Type B pancreatic cell (in vitro differentiated cells): ENCODE measurements around the gene CDK14. TPM values are rescaled to one million over a fixed set of nuclear protein-coding genes. Genes with fewer than 3 reads are reported as not detected.

Source experiments
- DNase-seq: peaks from one replicate; pipeline ENCODE4 v3.0.0; 2021; ENCODE audit warnings: mixed read lengths; ENCODE audit not compliant: unreplicated experiment; ENCODE audit errors: extremely low spot score
- H3K27ac Mint-ChIP-seq: 2 replicates; pipeline ENCODE4 v1.8.0; 2021; ENCODE audit warnings: mild to moderate bottlenecking, mixed read lengths
- H3K27me3 Mint-ChIP-seq: 2 replicates; pipeline ENCODE4 v1.8.0; 2021; ENCODE audit warnings: mixed read lengths
- H3K36me3 Mint-ChIP-seq: 2 replicates; pipeline ENCODE4 v1.8.0; 2021; ENCODE audit warnings: mixed read lengths
- H3K4me1 Mint-ChIP-seq: one replicate; pipeline ENCODE4 v1.8.0; 2021; ENCODE audit warnings: mixed read lengths; ENCODE audit not compliant: unreplicated experiment
- H3K4me3 Mint-ChIP-seq: 2 replicates; pipeline ENCODE4 v1.8.0; 2021; ENCODE audit warnings: mild to moderate bottlenecking, mixed read lengths
- H3K9me3 Mint-ChIP-seq: 2 replicates; pipeline ENCODE4 v1.8.0; 2021; ENCODE audit warnings: mixed read lengths
- total RNA-seq: library from RNA; stranded (reverse); gene quantifications from 2 replicates; pipeline ENCODE4 v1.2.1, GENCODE V29; 2021; ENCODE audit warnings: low replicate concordance
- TF ChIP-seq, protein P1 (sequence below): fragments of 200-600 bp; sonication (generic); conservative IDR thresholded peaks from 2 replicates; pipeline ENCODE4 v1.5.0; 2021; ENCODE audit warnings: antibody characterized with exemption, mild to moderate bottlenecking

The CDK14 gene
- total RNA-seq, 1 donor from 2014 or later: 43.5 TPM

DNA sequence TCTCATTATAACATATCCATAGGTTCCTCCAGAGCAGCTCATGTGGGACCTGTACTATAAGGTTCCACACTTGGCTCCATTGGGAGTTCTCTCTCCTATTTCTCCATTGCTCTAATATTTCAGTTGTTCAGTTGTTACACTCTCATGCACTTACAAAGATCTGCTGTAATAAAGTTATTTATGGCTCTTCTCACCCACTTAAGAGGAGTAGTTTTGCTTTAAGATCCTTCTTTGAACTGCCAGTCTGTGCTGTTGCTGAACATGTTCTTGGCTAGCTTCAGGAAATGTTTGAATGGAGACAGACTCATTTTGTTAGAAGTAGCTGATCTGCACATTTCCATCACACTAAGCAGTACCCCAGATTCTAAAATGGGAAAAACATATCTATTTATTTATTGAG lies 250.1 kb downstream of the CDK14 start:
- no peak for DNase-seq
- TF ChIP-seq, protein P1, sequence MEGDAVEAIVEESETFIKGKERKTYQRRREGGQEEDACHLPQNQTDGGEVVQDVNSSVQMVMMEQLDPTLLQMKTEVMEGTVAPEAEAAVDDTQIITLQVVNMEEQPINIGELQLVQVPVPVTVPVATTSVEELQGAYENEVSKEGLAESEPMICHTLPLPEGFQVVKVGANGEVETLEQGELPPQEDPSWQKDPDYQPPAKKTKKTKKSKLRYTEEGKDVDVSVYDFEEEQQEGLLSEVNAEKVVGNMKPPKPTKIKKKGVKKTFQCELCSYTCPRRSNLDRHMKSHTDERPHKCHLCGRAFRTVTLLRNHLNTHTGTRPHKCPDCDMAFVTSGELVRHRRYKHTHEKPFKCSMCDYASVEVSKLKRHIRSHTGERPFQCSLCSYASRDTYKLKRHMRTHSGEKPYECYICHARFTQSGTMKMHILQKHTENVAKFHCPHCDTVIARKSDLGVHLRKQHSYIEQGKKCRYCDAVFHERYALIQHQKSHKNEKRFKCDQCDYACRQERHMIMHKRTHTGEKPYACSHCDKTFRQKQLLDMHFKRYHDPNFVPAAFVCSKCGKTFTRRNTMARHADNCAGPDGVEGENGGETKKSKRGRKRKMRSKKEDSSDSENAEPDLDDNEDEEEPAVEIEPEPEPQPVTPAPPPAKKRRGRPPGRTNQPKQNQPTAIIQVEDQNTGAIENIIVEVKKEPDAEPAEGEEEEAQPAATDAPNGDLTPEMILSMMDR: no peak
- H3K4me1 Mint-ChIP-seq: peaks cover 11% of the 10 kb centered on the region
- H3K36me3 Mint-ChIP-seq: no peaks in the 10 kb centered on the region
- no peaks in the 10 kb centered on the region for H3K27me3 Mint-ChIP-seq
- no peaks in the 10 kb centered on the region for H3K9me3 Mint-ChIP-seq
- no peak overlapping the region for H3K4me3 Mint-ChIP-seq
- no peak overlapping the region for H3K27ac Mint-ChIP-seq

DNA sequence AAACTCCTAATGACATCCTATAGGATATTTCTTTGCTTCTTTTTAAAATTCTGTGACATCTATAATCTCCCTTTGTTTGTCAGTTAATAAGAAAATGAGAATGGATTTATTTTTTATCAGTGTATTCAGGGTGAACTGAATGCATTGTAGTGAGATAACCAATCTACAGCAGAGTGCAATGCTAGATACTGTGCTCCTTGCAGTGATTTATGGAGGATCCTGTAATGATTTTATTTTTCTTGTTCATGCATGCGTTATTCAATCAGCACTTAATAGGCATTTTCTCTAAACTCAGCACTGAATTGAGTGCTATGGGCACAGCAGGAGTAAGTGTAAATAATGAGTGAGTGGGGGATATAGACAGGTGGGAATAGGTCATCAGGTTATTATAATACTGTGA lies 253.9 kb downstream of the CDK14 start:
- Mint-ChIP-seq H3K27ac (no peak overlapping the region), H3K4me1 (peaks cover 11% of the 10 kb centered on the region), H3K4me3 (no peak overlapping the region), H3K27me3 (no peaks in the 10 kb centered on the region), H3K36me3 (no peaks in the 10 kb centered on the region), H3K9me3 (no peaks in the 10 kb centered on the region)
- no peak for DNase-seq
- TF ChIP-seq, protein P1: no peak

DNA sequence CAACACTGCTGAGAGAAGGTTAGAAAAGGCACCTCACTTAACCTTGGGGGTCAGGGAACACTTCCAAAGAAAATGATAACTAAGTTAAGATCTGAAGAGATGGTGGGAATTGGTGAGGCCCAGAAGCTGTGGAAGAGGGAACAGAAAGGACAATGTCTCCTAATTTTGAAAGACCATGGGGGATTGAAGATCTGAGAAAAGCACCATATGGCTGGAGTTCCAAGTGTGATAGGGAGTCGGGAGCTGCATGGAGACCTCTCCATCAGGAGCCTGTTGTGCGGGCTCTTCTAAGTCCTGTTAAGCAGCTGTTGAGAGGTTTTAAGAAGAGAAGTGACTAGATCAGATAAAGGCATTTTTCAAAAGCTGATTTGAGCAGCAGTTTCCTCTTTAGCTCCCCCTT lies 254.3 kb downstream of the CDK14 start:
- no peak for DNase-seq
- H3K4me3 Mint-ChIP-seq: no peak overlapping the region
- no peaks in the 10 kb centered on the region for H3K9me3 Mint-ChIP-seq
- H3K27me3 Mint-ChIP-seq: no peaks in the 10 kb centered on the region
- no peaks in the 10 kb centered on the region for H3K36me3 Mint-ChIP-seq
- no peak overlapping the region for H3K27ac Mint-ChIP-seq
- TF ChIP-seq, protein P1: no peak
- H3K4me1 Mint-ChIP-seq: peaks cover 11% of the 10 kb centered on the region

DNA sequence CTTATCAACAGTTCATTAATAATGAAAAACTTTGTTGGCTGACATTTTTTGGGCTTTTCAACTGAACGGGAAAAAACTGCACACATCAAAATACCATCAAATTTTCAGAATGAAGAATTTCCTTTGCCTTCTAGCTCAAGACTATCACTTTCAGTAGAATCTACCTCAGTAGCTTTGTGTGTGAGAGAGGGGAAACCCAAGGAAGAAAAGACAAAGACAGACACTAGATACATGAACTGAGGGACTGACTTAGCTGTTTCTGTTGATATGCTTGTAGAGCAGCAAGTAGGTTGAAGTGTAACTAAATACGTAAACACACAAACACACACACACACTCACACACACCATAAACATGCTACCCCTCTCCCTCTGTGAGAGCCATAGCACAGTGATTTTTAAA lies 257.1 kb downstream of the CDK14 start:
- no peaks in the 10 kb centered on the region for H3K27me3 Mint-ChIP-seq
- peaks cover 11% of the 10 kb centered on the region for H3K4me1 Mint-ChIP-seq
- TF ChIP-seq, protein P1: no peak
- DNase-seq: no peak
- H3K27ac Mint-ChIP-seq: no peak overlapping the region
- H3K9me3 Mint-ChIP-seq: no peaks in the 10 kb centered on the region
- H3K36me3 Mint-ChIP-seq: no peaks in the 10 kb centered on the region
- H3K4me3 Mint-ChIP-seq: no peak overlapping the region

DNA sequence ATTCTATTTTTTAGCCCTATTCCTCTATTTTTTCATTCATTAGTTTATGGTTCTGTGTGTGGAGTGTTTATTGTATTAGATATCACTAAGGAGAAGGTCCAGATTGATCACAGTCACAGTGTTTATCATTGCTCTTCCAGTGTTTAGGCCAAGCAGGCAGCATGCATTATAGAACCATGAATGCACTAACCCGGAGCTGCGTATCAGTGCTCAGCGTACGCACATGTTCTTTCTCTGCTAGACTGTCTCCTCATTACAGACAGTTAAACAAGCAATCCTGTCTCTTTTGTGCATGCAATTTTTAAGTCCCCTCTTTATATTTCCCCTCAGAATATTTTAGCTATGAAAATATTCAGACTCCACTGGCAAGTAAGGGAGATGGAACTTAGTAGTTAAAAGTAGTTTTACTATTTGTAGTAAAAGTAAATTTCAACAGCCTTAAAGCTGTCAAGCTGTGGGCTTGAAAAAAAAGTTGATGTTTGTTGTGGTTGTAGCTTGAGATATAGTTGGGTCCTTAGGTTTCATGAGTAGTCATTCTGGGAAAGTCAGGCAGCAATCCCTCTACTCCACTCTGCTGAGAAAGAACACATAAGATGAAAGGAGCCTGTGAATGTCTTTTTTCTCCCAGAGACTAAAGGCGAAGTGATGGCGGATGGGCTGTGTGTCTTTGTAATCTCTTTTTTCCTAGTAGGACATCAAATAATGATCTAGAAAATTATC lies 260.4 kb downstream of the CDK14 start:
- Mint-ChIP-seq H3K9me3 (no peaks in the 10 kb centered on the region), H3K36me3 (no peaks in the 10 kb centered on the region), H3K4me1 (no peaks in the 10 kb centered on the region), H3K27me3 (no peaks in the 10 kb centered on the region), H3K4me3 (no peak overlapping the region), H3K27ac (no peak overlapping the region)
- DNase-seq: no peak
- TF ChIP-seq, protein P1: no peak
